Activated CD4-positive, alpha-beta T cell treated with anti-CD3 and anti-CD28 coated beads, Interleukin-2, Interleukin-4, amounts not matched to agents 100 ng/mL and 50 ng/mL, durations not matched to agents 16 hours and 8 hours (primary cell): ENCODE data around the gene MRPL44.
A peak's percentile ranks its signal among the peaks of the same experiment; 100 is the strongest.
"Not testable (repeated sequence)": the region's sequence is repeated elsewhere in the genome, so short reads cannot be mapped to it uniquely, and the experiment has no call there.

Source experiments
- DNase-seq: peaks from one replicate; pipeline ENCODE4 v3.0.0-alpha.2; 2020; ENCODE audit warnings: low spot score

The MRPL44 gene

GRCh38 chr2:223971731-223972130, 14.5 kb downstream of the MRPL44 start:
- no peak for DNase-seq

GRCh38 chr2:223972656-223973102, 15.4 kb downstream of the MRPL44 start:
- no peak for DNase-seq

GRCh38 chr2:223973606-223974005, 16.3 kb downstream of the MRPL44 start:
- no peak for DNase-seq

GRCh38 chr2:223976635-223977226, 19.5 kb downstream of the MRPL44 start:
- DNase-seq = no peak

GRCh38 chr2:223978451-223978850, 21.2 kb downstream of the MRPL44 start:
- DNase-seq = no peak

GRCh38 chr2:223979730-223980396, 22.6 kb downstream of the MRPL44 start:
- DNase-seq = no peak

- no peak for DNase-seq
Measured at GRCh38 chr2:223980397-223980735, 23.1 kb downstream of the MRPL44 start.

- no peak for DNase-seq
Measured at GRCh38 chr2:223980803-223981202, 23.5 kb downstream of the MRPL44 start.

GRCh38 chr2:223981241-223981640, 24.0 kb downstream of the MRPL44 start:
- no peak for DNase-seq

- no peak for DNase-seq
Measured at GRCh38 chr2:223989206-223989855, 32.1 kb downstream of the MRPL44 start.

GRCh38 chr2:223989856-223990232, 32.6 kb downstream of the MRPL44 start:
- DNase-seq = no peak

- no peak for DNase-seq
Measured at GRCh38 chr2:223991611-223992010, 34.3 kb downstream of the MRPL44 start.

GRCh38 chr2:223993634-223994232, 36.5 kb downstream of the MRPL44 start:
- DNase-seq = peak; percentile 70

GRCh38 chr2:223994562-223995162, 37.4 kb downstream of the MRPL44 start:
- peak; percentile 39 for DNase-seq

GRCh38 chr2:223995569-223995968, 38.3 kb downstream of the MRPL44 start:
- peak; percentile 27 for DNase-seq

- no peak for DNase-seq
Measured at GRCh38 chr2:223996391-223996790, 39.1 kb downstream of the MRPL44 start.

GRCh38 chr2:223997938-223998337, 40.7 kb downstream of the MRPL44 start:
- DNase-seq = no peak

GRCh38 chr2:223998948-223999347, 41.7 kb downstream of the MRPL44 start:
- DNase-seq = no peak

GRCh38 chr2:223999862-224000261, 42.6 kb downstream of the MRPL44 start:
- no peak for DNase-seq

- DNase-seq = not testable (repeated sequence)
Measured at GRCh38 chr2:224000662-224001061, 43.4 kb downstream of the MRPL44 start.

- DNase-seq = no peak
Measured at GRCh38 chr2:224004105-224004695, 46.9 kb downstream of the MRPL44 start.

GRCh38 chr2:224008702-224009261, 51.5 kb downstream of the MRPL44 start:
- DNase-seq = no peak
